HG03442 (cell line): ENCODE measurements around the gene JAZF1.
A peak's percentile ranks its signal among the peaks of the same experiment; 100 is the strongest.

Source experiments
- ATAC-seq: cut with Tn5 transposase; IDR thresholded peaks from one replicate; pipeline ENCODE4 v1.9.1; 2021; ENCODE audit warnings: mild to moderate bottlenecking, moderate library complexity; ENCODE audit not compliant: unreplicated experiment

Gene JAZF1

GRCh38 chr7:28168393-28169158, 12.0 kb downstream of the JAZF1 start:
- no peak for ATAC-seq

GRCh38 chr7:28166982-28167715, 13.4 kb downstream of the JAZF1 start:
- ATAC-seq: no peak

- ATAC-seq: no peak
Observed at GRCh38 chr7:28165961-28166955, 14.3 kb downstream of the JAZF1 start.

GRCh38 chr7:28165261-28165660, 15.3 kb downstream of the JAZF1 start:
- no peak for ATAC-seq

- no peak for ATAC-seq
Observed at GRCh38 chr7:28163949-28164348, 16.6 kb downstream of the JAZF1 start.

- ATAC-seq: no peak
Observed at GRCh38 chr7:28161331-28161730, 19.3 kb downstream of the JAZF1 start.

- no peak for ATAC-seq
Observed at GRCh38 chr7:28160551-28160991, 20.0 kb downstream of the JAZF1 start.

GRCh38 chr7:28157831-28158416, 22.7 kb downstream of the JAZF1 start:
- no peak for ATAC-seq

- no peak for ATAC-seq
Observed at GRCh38 chr7:28157076-28157745, 23.4 kb downstream of the JAZF1 start.

GRCh38 chr7:28156401-28156800, 24.2 kb downstream of the JAZF1 start:
- ATAC-seq: no peak

GRCh38 chr7:28155964-28156363, 24.6 kb downstream of the JAZF1 start:
- no peak for ATAC-seq

- ATAC-seq: peak; percentile 71
Observed at GRCh38 chr7:28155019-28155660, 25.5 kb downstream of the JAZF1 start.

GRCh38 chr7:28152594-28152993, 28.0 kb downstream of the JAZF1 start:
- no peak for ATAC-seq

GRCh38 chr7:28151965-28152364, 28.6 kb downstream of the JAZF1 start:
- ATAC-seq: peak; percentile 30

GRCh38 chr7:28149291-28150101, 31.1 kb downstream of the JAZF1 start:
- ATAC-seq: no peak

GRCh38 chr7:28145931-28146330, 34.7 kb downstream of the JAZF1 start:
- no peak for ATAC-seq

- ATAC-seq: no peak
Observed at GRCh38 chr7:28145090-28145626, 35.4 kb downstream of the JAZF1 start.

GRCh38 chr7:28144266-28144665, 36.3 kb downstream of the JAZF1 start:
- ATAC-seq: no peak

GRCh38 chr7:28142650-28143049, 37.9 kb downstream of the JAZF1 start:
- ATAC-seq: no peak
